Stimulated activated CD8-positive, alpha-beta memory T cell treated with anti-CD3 and anti-CD28 coated beads, Interleukin-12 subunit alpha, Interleukin-12 subunit beta, amount 100 ng/mL, for 4 hours (primary cell): ENCODE data around the gene BRIX1.

Experiments
- DNase-seq: peaks from one replicate; pipeline ENCODE4 v3.0.0-alpha.2; 2020; ENCODE audit warnings: low read depth

BRIX1 gene

GRCh38 chr5:34915139-34915855 is at the start of gene BRIX1, which contains the start of gene RAD1:
TSS of gene BRIX1 (plus strand) at chr5:34915711. CDS start at chr5:34915739, 28 bp downstream.
TSS of gene RAD1 (minus strand) at chr5:34915504. CDS start at chr5:34914892, 612 bp downstream.
- DNase-seq, result peak; percentile 87

- no peak for DNase-seq
These were observed 48.5 kb upstream of the BRIX1 start for GRCh38 chr5:34866989-34867471.

GRCh38 chr5:34867660-34868059 is 47.9 kb upstream of the BRIX1 start:
- DNase-seq, result no peak

- no peak for DNase-seq
These were observed 46.7 kb upstream of the BRIX1 start for GRCh38 chr5:34868791-34869190.

GRCh38 chr5:34869256-34869655 is 46.3 kb upstream of the BRIX1 start:
- no peak for DNase-seq

- no peak for DNase-seq
These were observed 45.1 kb upstream of the BRIX1 start for GRCh38 chr5:34870382-34870781.

- DNase-seq, result no peak
These were observed 39.2 kb upstream of the BRIX1 start for GRCh38 chr5:34876275-34876674.

- DNase-seq, result no peak
These were observed 34.3 kb upstream of the BRIX1 start for GRCh38 chr5:34881246-34881645.

GRCh38 chr5:34886392-34887119 is 29.0 kb upstream of the BRIX1 start:
- DNase-seq, result no peak

- DNase-seq, result no peak
These were observed 26.1 kb upstream of the BRIX1 start for GRCh38 chr5:34889394-34889793.

- DNase-seq, result no peak
These were observed 23.5 kb upstream of the BRIX1 start for GRCh38 chr5:34891981-34892380.

GRCh38 chr5:34892414-34892813 is 23.1 kb upstream of the BRIX1 start:
- no peak for DNase-seq

GRCh38 chr5:34894716-34895115 is 20.8 kb upstream of the BRIX1 start:
- DNase-seq, result no peak

- DNase-seq, result no peak
These were observed 19.7 kb upstream of the BRIX1 start for GRCh38 chr5:34895641-34896419.

- DNase-seq, result no peak
These were observed 17.9 kb upstream of the BRIX1 start for GRCh38 chr5:34897646-34898045.

GRCh38 chr5:34898258-34898895 is 17.1 kb upstream of the BRIX1 start:
- peak; percentile 22 for DNase-seq

- DNase-seq, result no peak
These were observed 16.4 kb upstream of the BRIX1 start for GRCh38 chr5:34899066-34899465.

GRCh38 chr5:34900652-34901051 is 14.9 kb upstream of the BRIX1 start:
- DNase-seq, result no peak

GRCh38 chr5:34903260-34903659 is 12.3 kb upstream of the BRIX1 start:
- DNase-seq, result no peak

GRCh38 chr5:34905564-34905963 is 9.9 kb upstream of the BRIX1 start:
- DNase-seq, result no peak

GRCh38 chr5:34913072-34913471 is 2.4 kb upstream of the BRIX1 start:
- no peak for DNase-seq

GRCh38 chr5:34914671-34915138 is 806 bp upstream of the BRIX1 start:
- no peak for DNase-seq
